Parathyroid adenoma (tissue), 2 donors: Measurements from ENCODE around the gene RTTN.
"Not testable (repeated sequence)": the region's sequence is repeated elsewhere in the genome, so short reads cannot be mapped to it uniquely, and the experiment has no call there.

Experiments
- H2AFZ ChIP-seq: fragments of 300-600 bp; sonication (generic); one replicate; pipeline ENCODE4 v1.7.0; 2017; ENCODE audit warnings: antibody characterized with exemption, mild to moderate bottlenecking
- H3K27ac ChIP-seq: fragments of 300-600 bp; sonication (generic); one replicate; pipeline ENCODE4 v1.7.0; 2017
- H3K27me3 ChIP-seq: fragments of 300-600 bp; sonication (generic); one replicate; pipeline ENCODE4 v1.7.0; 2017; ENCODE audit warnings: low read length; ENCODE audit not compliant: control insufficient read depth, insufficient read depth
- H3K36me3 ChIP-seq: fragments of 300-600 bp; sonication (generic); one replicate; pipeline ENCODE4 v1.7.0; 2017; ENCODE audit warnings: low read length; ENCODE audit not compliant: control insufficient read depth, insufficient read depth
- H3K4me1 ChIP-seq: fragments of 300-600 bp; sonication (generic); one replicate; pipeline ENCODE4 v1.7.0; 2017; ENCODE audit warnings: control low read depth
- H3K4me2 ChIP-seq: fragments of 300-600 bp; sonication (generic); one replicate; pipeline ENCODE4 v1.7.0; 2017; ENCODE audit warnings: low read length
- H3K4me3 ChIP-seq: fragments of 300-600 bp; sonication (generic); one replicate; pipeline ENCODE4 v1.7.0; 2017; ENCODE audit warnings: low read depth, low read length
- H3K79me2 ChIP-seq: fragments of 300-600 bp; sonication (generic); one replicate; pipeline ENCODE4 v1.7.0; 2017; ENCODE audit warnings: control low read depth
- H3K9ac ChIP-seq: fragments of 300-600 bp; sonication (generic); one replicate; pipeline ENCODE4 v1.7.0; 2017; ENCODE audit warnings: mild to moderate bottlenecking
- H3K9me3 ChIP-seq: fragments of 300-600 bp; sonication (generic); one replicate; pipeline ENCODE4 v1.7.0; 2017; ENCODE audit warnings: low read length; ENCODE audit not compliant: control insufficient read depth
- TF ChIP-seq, protein P1 (sequence below): fragments of 300-600 bp; sonication (generic); IDR thresholded peaks from one replicate; pipeline ENCODE4 v1.7.0; 2017; ENCODE audit warnings: antibody characterized with exemption, mild to moderate bottlenecking
- donor health status: primary hyperparathyroidism.

Gene RTTN

DNA sequence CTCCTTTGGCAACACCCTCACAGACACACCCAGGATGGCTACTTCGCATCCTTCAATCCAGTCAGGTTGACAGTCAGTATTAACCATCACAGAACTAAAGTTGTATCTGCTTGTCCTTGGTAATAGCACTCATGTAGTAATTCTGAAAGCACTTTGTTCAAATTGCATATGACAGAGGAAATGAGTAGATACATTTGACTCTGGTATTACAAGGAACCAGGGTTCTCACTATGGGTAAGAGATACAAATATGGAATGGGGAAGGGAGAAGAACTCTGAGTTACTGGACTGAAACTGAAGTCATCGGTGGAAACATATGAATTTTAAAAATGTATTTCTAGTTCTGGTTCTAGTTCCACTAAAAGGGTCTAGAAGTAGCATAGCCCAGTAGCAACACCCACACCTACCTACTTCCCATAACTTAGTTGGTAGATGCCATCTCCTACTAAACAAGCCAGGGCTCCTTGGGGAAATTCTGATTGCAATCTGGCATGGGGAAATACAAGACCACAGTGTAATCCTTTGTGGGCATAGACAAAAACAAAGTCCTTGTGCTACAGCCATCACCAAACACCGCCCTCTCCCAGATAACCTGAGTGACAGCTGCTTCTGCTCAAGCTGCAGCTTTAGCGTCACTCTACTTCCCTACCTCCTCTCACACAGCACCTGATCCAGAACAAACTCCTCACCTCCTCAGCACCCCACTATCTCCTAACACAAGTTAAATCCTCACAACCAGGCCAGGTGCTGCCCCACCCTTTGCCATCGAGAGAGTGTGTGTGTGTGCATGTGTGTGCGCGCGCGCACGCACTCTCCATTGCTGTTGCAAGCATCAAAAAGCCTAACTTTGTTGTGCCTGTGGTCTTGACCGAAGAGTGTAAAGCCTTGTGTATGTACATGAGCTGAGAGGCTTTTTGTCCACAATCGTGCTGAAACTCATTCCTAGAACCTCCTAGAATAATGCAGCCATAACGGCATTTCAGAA, 226.5 kb downstream of the RTTN start:
- no peaks in the 10 kb centered on the region for H3K27me3 ChIP-seq
- H3K9me3 ChIP-seq, result no peaks in the 10 kb centered on the region
- no peaks in the 10 kb centered on the region for H3K79me2 ChIP-seq
- H3K9ac ChIP-seq, result no peak overlapping the region
- no peaks in the 10 kb centered on the region for H3K36me3 ChIP-seq
- peaks cover 13% of the 10 kb centered on the region for H3K4me1 ChIP-seq
- no peak overlapping the region for H3K4me2 ChIP-seq
- no peak overlapping the region for H2AFZ ChIP-seq
- no peak overlapping the region for H3K27ac ChIP-seq
- TF ChIP-seq, protein P1, sequence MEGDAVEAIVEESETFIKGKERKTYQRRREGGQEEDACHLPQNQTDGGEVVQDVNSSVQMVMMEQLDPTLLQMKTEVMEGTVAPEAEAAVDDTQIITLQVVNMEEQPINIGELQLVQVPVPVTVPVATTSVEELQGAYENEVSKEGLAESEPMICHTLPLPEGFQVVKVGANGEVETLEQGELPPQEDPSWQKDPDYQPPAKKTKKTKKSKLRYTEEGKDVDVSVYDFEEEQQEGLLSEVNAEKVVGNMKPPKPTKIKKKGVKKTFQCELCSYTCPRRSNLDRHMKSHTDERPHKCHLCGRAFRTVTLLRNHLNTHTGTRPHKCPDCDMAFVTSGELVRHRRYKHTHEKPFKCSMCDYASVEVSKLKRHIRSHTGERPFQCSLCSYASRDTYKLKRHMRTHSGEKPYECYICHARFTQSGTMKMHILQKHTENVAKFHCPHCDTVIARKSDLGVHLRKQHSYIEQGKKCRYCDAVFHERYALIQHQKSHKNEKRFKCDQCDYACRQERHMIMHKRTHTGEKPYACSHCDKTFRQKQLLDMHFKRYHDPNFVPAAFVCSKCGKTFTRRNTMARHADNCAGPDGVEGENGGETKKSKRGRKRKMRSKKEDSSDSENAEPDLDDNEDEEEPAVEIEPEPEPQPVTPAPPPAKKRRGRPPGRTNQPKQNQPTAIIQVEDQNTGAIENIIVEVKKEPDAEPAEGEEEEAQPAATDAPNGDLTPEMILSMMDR, result no peak
- H3K4me3 ChIP-seq, result no peak overlapping the region

DNA sequence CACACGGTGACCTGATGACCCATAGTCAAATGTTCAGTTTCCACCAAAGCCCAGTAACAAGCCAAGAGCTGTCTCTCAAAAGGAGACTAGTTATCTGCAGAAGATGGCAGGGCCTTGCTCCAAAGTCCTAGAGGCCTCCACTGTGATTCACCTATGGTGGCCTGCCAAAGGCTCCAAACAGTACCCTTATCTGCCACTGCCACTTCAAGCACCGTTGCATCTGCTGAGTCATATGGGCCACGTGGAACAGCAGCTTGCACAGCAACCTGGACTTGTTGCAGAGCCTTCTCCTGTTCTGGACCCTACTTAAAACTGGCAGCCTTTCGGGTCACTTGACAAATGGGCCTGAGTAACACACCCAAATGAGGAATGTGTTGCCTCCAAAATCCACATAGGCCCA, 230.2 kb downstream of the RTTN start:
- H3K4me1 ChIP-seq, H3K4me2 ChIP-seq, H3K4me3 ChIP-seq: not testable (repeated sequence)

DNA sequence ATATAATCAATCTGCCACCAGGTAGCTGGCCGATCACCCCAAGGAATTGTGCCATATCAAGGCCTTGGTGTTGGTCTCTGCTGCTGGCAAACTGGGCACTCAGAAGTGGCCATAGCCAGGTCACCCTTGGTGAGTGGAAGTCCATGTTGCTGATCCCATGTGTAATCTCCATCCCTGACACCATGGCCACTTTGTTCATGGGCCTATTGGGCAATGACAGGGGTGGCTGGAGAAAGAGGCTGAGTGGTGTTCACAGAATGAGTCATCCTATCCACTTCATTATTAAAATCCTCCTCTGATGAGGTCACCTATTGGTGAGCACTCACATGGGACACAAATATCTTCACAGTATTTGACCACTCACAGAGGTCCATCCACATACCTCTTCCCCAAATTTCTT, 231.1 kb downstream of the RTTN start:
- H3K4me2 ChIP-seq, result no peak overlapping the region
- H3K36me3 ChIP-seq, result no peaks in the 10 kb centered on the region
- no peaks in the 10 kb centered on the region for H3K79me2 ChIP-seq
- H2AFZ ChIP-seq, result no peak overlapping the region
- H3K4me1 ChIP-seq, result peaks cover 3% of the 10 kb centered on the region
- H3K27me3 ChIP-seq, result no peaks in the 10 kb centered on the region
- no peak overlapping the region for H3K4me3 ChIP-seq
- H3K9ac ChIP-seq, result no peak overlapping the region
- no peaks in the 10 kb centered on the region for H3K9me3 ChIP-seq
- TF ChIP-seq, protein P1, result no peak
- no peak overlapping the region for H3K27ac ChIP-seq

More for the DNA sequence above, 230.2 kb downstream of the RTTN start:
- H3K27ac ChIP-seq, H3K36me3 ChIP-seq, H3K79me2 ChIP-seq, H2AFZ ChIP-seq, H3K27me3 ChIP-seq, H3K9ac ChIP-seq, H3K9me3 ChIP-seq: not testable (repeated sequence)

DNA sequence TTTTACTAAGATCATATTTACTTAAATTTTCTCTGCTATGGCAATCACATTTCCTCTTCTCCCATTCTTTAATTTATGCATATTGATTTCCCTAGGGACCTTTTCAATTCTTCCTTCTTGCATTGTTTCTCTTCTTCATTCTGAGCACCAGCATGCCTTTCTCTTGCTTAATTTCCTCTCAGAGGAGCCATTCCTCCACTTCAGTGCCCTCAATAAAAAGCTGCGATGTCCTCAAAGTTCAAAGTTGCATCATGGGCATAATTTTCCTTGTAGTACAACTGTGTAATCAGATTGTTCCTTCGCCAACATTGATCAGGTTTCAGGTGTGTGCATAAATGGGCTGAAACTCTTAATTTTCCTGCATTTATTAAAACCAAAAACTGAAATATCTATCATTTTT, 236.0 kb downstream of the RTTN start:
- Histone ChIP-seq H3K4me1 (peaks cover 3% of the 10 kb centered on the region), H3K36me3 (no peaks in the 10 kb centered on the region), H3K9me3 (no peaks in the 10 kb centered on the region), H3K4me3 (no peak overlapping the region), H3K27ac (no peak overlapping the region), H3K79me2 (no peaks in the 10 kb centered on the region), H3K27me3 (no peaks in the 10 kb centered on the region), H2AFZ (no peak overlapping the region), H3K4me2 (no peak overlapping the region), H3K9ac (no peak overlapping the region)
- TF ChIP-seq, protein P1, result no peak

DNA sequence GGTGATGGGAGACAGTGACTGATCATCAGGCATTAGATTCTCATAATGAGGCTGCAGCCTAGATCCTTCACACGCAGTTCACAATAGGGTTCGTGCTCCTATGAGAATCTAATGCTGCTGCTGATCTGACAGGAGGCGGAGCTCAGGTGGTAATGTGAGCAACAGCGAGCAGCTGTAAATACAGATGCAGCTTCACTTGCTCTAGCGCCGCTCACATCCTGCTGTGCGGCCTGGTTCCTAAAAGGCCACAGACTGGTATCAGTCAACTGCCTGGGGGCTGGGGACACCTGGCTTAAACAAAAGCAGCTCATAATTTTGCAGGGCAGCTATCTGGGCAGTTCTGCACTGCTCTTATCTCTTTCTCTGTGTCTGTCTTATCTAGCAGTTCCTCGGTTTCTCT, 237.4 kb downstream of the RTTN start:
- H2AFZ ChIP-seq, result no peak overlapping the region
- no peaks in the 10 kb centered on the region for H3K27me3 ChIP-seq
- TF ChIP-seq, protein P1, result no peak
- no peaks in the 10 kb centered on the region for H3K9me3 ChIP-seq
- no peak overlapping the region for H3K4me3 ChIP-seq
- H3K36me3 ChIP-seq, result no peaks in the 10 kb centered on the region
- H3K79me2 ChIP-seq, result no peaks in the 10 kb centered on the region
- no peak overlapping the region for H3K4me2 ChIP-seq
- H3K27ac ChIP-seq, result no peak overlapping the region
- no peak overlapping the region for H3K9ac ChIP-seq
- H3K4me1 ChIP-seq, result peaks cover 3% of the 10 kb centered on the region
